GM12892 (cell line): ENCODE data around the gene UNC80.

Source experiments
- DNase-seq: peaks from one replicate; pipeline ENCODE4 v3.0.0; 2011; ENCODE audit not compliant: insufficient read length
- FAIRE-seq: peaks from 2 replicates; lab custom pipeline; 2011; peaks lifted over from hg19 to GRCh38; lab: Jason Lieb, UNC
- POLR2A ChIP-seq: IDR thresholded peaks from 2 replicates; pipeline ENCODE4 v1.6.1; 2011; ENCODE audit warnings: low read depth, low read length, control low read depth
- POLR2AphosphoS5 ChIP-seq: IDR thresholded peaks from 2 replicates; pipeline ENCODE4 v1.6.1; 2011; ENCODE audit warnings: low read depth, low read length, control low read depth
- TAF1 ChIP-seq: IDR thresholded peaks from 2 replicates; pipeline ENCODE4 v1.6.1; 2011; ENCODE audit warnings: low read depth, mild to moderate bottlenecking, control low read depth, low read length, borderline replicate concordance

UNC80 gene

GRCh38 chr2:209872675-209873074 lies 101.0 kb downstream of the UNC80 start:
- FAIRE-seq, result no peak
- TF ChIP-seq TAF1 (no peak), POLR2AphosphoS5 (no peak), POLR2A (no peak)
- no peak for DNase-seq

GRCh38 chr2:209875270-209875669 lies 103.6 kb downstream of the UNC80 start:
- FAIRE-seq, result no peak
- TF ChIP-seq TAF1 (no peak), POLR2A (no peak), POLR2AphosphoS5 (no peak)

DNA sequence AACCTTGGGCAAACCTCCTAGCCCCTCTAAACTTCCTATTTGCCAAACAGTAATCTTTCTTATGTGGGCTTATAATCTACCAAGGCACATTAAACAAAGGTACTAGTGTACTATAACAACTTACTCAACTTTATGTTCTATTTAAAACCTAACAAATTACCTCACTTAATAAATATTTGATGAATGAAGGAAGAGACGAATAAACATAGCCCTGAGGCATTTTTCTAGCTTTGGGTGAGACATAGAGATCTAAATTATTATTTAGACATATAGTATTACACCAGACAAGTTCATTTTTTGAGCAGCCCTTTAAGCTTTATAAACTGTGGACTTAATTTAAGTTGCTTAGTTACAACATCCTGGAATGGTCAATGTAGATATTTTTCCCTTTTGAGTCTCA lies 104.6 kb downstream of the UNC80 start:
- DNase-seq, result no peak
- no peak for FAIRE-seq
- TF ChIP-seq POLR2A, result no peak
- no peak for TF ChIP-seq POLR2AphosphoS5
- no peak for TF ChIP-seq TAF1

More at GRCh38 chr2:209875270-209875669, 103.6 kb downstream of the UNC80 start:
- DNase-seq, result no peak

DNA sequence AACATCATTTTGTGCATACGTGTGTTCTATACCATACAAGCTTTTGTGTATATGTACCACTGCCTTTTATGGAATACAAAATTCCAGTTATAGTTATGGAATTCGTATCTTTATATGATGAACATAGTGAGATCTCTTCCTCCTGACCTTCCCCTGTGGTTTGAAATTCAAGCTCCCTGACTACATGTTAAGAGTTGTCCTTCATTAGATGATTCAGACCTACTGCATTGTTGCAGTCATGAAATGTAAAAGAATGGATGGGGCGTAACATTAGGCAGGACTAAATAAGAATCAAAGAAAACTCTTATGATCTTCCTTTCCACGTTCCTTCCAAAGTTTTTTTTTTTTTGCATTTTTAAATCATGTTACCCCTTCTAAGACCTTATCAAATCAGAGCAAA lies 107.1 kb downstream of the UNC80 start:
- FAIRE-seq, result no peak
- TF ChIP-seq POLR2AphosphoS5 (no peak), TAF1 (no peak), POLR2A (no peak)
- DNase-seq, result no peak

DNA sequence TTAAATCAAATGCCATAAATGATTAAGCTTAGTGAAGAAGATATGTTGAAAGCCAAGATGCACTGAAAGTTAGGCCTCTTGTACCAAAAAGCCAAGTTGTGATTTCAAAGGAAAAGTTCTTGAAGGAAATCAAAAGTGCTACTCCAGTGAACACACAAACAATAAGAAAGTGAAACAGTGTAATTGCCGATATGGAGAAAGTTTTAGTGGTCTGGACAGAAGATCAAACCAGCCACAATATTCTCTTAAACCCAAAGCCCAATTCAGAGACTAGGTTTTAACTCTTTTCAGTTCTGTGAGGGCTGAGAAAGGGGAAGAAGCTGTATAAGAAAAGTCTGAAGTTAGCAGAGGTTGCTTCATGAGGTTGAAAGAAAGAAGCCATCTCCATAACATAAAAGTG lies 129.0 kb downstream of the UNC80 start:
- TF ChIP-seq POLR2AphosphoS5, result no peak
- TF ChIP-seq TAF1, result no peak
- TF ChIP-seq POLR2A, result no peak
- no peak for FAIRE-seq
- DNase-seq, result no peak

GRCh38 chr2:209901172-209901571 lies 129.5 kb downstream of the UNC80 start:
- DNase-seq (no peak), FAIRE-seq (no peak)
- no peak for TF ChIP-seq TAF1
- no peak for TF ChIP-seq POLR2AphosphoS5
- TF ChIP-seq POLR2A, result no peak

- TF ChIP-seq TAF1 (no peak), POLR2A (no peak), POLR2AphosphoS5 (no peak)
- DNase-seq, result no peak
- FAIRE-seq, result no peak
These were observed 134.1 kb downstream of the UNC80 start for GRCh38 chr2:209905691-209906090.

DNA sequence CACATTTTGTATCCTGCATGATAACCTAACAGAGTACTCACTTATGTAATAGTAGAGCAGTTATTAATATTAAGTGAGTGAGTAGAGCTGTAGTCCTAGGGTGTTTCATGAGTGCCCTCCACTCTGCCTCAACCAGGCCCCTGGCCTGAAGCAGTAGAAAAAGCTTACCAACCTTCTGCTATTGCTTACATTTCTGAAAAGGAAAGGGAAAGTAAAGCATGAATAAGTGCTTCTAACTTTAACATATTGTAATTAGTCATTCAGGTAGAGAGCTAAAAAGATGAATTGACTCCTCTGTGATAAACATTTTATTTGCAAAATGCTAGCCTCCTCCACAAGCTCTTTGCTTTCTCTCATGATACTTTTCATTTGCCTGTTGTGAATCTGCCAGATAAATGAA lies 136.1 kb downstream of the UNC80 start:
- TF ChIP-seq POLR2A, result no peak
- TF ChIP-seq TAF1, result no peak
- TF ChIP-seq POLR2AphosphoS5, result no peak
- no peak for DNase-seq
- no peak for FAIRE-seq

DNA sequence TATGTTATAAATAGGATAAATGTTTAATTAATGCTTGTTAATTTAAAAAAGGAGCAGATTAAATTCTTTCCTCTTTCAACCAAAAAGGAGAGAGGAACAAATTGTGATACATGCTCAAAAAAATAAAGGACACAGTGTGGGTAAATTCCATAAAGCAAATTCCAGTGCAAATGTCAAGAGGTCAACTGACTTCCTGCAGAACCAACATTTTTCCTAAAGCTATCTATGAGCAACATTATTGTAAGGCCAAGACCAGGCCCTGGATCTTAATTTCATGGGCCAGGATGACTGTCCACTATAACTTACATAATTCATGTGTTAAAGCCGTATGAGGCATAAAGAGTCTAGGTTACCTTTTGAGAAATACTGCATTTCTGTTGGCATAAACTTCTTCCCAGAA lies 136.9 kb downstream of the UNC80 start:
- no peak for DNase-seq
- no peak for FAIRE-seq
- TF ChIP-seq POLR2A (no peak), POLR2AphosphoS5 (no peak), TAF1 (no peak)

DNA sequence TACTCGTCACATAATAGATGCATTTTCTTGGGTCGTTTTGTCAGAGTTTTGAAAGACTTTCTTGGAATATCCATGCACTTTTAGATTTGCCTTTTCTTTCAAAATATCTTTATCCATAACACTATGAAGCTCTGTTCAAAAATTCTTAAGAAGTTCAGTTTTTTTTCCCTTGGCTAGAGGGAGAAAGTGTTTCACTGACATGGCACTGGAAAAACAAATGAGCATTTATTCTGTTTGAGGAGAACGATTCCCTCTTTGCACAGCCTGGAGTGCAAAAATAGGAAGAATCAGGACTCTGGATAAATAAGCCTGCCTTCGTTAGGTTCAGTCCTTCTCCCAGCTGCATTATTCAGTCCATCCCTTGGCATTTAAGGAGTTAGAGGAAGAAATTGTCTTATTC lies 139.9 kb downstream of the UNC80 start:
- DNase-seq (no peak), FAIRE-seq (no peak)
- TF ChIP-seq POLR2AphosphoS5 (no peak), TAF1 (no peak), POLR2A (no peak)

DNA sequence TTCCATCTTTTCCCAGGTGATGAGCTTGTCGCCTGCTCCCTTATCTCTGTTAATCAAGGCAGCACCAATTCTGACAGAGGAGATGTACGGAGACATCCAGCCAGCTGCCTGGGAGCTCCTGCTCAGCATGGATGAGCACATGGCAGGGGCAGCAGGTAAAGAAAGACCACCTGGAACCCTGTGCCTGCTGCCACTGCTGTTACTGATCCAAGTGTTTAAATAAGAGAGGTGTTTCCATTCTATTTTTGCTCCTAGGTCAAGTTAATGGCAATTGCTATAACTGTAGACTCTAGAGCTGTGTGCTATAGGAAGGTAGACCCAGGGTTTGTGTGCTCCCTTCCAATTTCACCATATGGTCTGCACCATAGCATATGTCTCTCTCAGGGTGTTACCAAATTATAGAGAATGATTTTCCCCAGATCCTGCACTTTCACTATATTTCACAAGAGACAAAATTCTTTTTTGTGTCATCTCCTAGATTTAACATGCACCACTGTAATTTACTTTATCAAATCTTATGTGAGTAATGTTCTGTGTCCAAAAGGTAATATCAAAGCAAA lies 142.2 kb downstream of the UNC80 start:
- no peak for FAIRE-seq
- no peak for TF ChIP-seq POLR2AphosphoS5
- TF ChIP-seq TAF1, result no peak
- no peak for DNase-seq

- no peak for FAIRE-seq
- TF ChIP-seq POLR2AphosphoS5 (no peak), TAF1 (no peak)
- DNase-seq, result no peak
These were observed 145.6 kb downstream of the UNC80 start for GRCh38 chr2:209917154-209917771.
